HepG2 (cell line): ENCODE results near the gene DRC7. TPM values are rescaled to one million over a fixed set of nuclear protein-coding genes. Genes with fewer than 3 reads are reported as not detected.

ENCODE experiments used
- DBP ChIP-seq: sonication (generic); formaldehyde crosslinking; IDR thresholded peaks from 2 replicates; pipeline ENCODE4 v1.4.0; 2020; ENCODE audit warnings: missing genetic modification reagents; ENCODE audit errors: not compliant biosample characterization
- ELF1 ChIP-seq: sonication (generic); formaldehyde crosslinking; IDR thresholded peaks from 2 replicates; pipeline ENCODE4 v1.4.0; 2020; ENCODE audit warnings: missing genetic modification reagents
- FLYWCH1 ChIP-seq: sonication (generic); formaldehyde crosslinking; IDR thresholded peaks from 2 replicates; pipeline ENCODE4 v1.8.1; 2023; ENCODE audit warnings: mild to moderate bottlenecking, missing genetic modification reagents
- KDM2A ChIP-seq: sonication (generic); formaldehyde crosslinking; IDR thresholded peaks from 2 replicates; pipeline ENCODE4 v1.4.0; 2020; ENCODE audit warnings: low read depth, missing genetic modification reagents, borderline replicate concordance
- POLR2G ChIP-seq: fragments of 200-400 bp; formaldehyde crosslinking; IDR thresholded peaks from 2 replicates; pipeline ENCODE4 v1.6.1; 2018; ENCODE audit warnings: mild to moderate bottlenecking, low read depth, low read length, moderate library complexity
- RFXAP ChIP-seq: sonication (generic); formaldehyde crosslinking; IDR thresholded peaks from 2 replicates; pipeline ENCODE4 v1.4.0; 2020; ENCODE audit warnings: missing genetic modification reagents, borderline replicate concordance
- SIX1 ChIP-seq: sonication (generic); formaldehyde crosslinking; IDR thresholded peaks from 2 replicates; pipeline ENCODE4 v1.4.0; 2020; ENCODE audit warnings: missing genetic modification reagents, borderline replicate concordance
- SMAD1 ChIP-seq: sonication (generic); formaldehyde crosslinking; IDR thresholded peaks from 2 replicates; pipeline ENCODE4 v1.4.0; 2020; ENCODE audit warnings: missing genetic modification reagents, low read depth, mild to moderate bottlenecking, borderline replicate concordance
- TFDP2 ChIP-seq: sonication (generic); formaldehyde crosslinking; IDR thresholded peaks from 2 replicates; pipeline ENCODE4 v1.4.0; 2020; ENCODE audit warnings: missing genetic modification reagents
- TFE3 ChIP-seq: IDR thresholded peaks from 2 replicates; pipeline ENCODE4 v1.6.1; 2016
- ZBED4 ChIP-seq: sonication (generic); formaldehyde crosslinking; IDR thresholded peaks from 2 replicates; pipeline ENCODE4 v1.4.0; 2020; ENCODE audit warnings: missing genetic modification reagents, borderline replicate concordance
- ZBTB26 ChIP-seq: IDR thresholded peaks from 2 replicates; pipeline ENCODE4 v1.6.1; 2016; ENCODE audit warnings: missing compliant biosample characterization, missing genetic modification reagents, borderline replicate concordance
- ZFP62 ChIP-seq: sonication (generic); formaldehyde crosslinking; IDR thresholded peaks from 2 replicates; pipeline ENCODE4 v1.4.0; 2020; ENCODE audit warnings: missing genetic modification reagents
- ZKSCAN8 ChIP-seq: IDR thresholded peaks from 2 replicates; pipeline ENCODE4 v1.6.1; 2016; ENCODE audit warnings: borderline replicate concordance, missing genetic modification reagents, missing compliant biosample characterization
- ZNF431 ChIP-seq: sonication (generic); formaldehyde crosslinking; IDR thresholded peaks from 2 replicates; pipeline ENCODE4 v1.9.0; 2022; ENCODE audit warnings: missing genetic modification reagents, low read depth, mild to moderate bottlenecking, borderline replicate concordance
- ZNF800 ChIP-seq: sonication (generic); formaldehyde crosslinking; IDR thresholded peaks from 2 replicates; pipeline ENCODE4 v1.4.0; 2020; ENCODE audit warnings: missing genetic modification reagents
- ZSCAN29 ChIP-seq: sonication (generic); formaldehyde crosslinking; conservative IDR thresholded peaks from 2 replicates; pipeline ENCODE4 v1.4.0; 2020; ENCODE audit warnings: mild to moderate bottlenecking, missing genetic modification reagents
- polyA plus RNA-seq, 8 experiments: library from polyadenylated mRNA; depleted of rRNA in 3 of 8; stranded (reverse) in 7 of 8; unstranded in 1 of 8; fragments of >200 nt; fragmentation: Illumina TruSeq in 4 of 8; extraction: Trizol in 4 of 8; gene quantifications; 2 replicates each; pipeline versions ENCODE4 v1.2.1 to v1.2.3, GENCODE V29; 2011 to 2016; ENCODE audit warnings: low read depth in 4 of 8, missing spikeins in 1 of 8, mixed read lengths in 1 of 8; ENCODE audit not compliant: insufficient read depth in 1 of 8
- total RNA-seq, 5 experiments: library from RNA; depleted of rRNA; stranded (reverse); fragments of >200 nt; fragmentation: Illumina TruSeq; extraction: Trizol; gene quantifications; 2 replicates each; pipeline ENCODE4 v1.2.3, GENCODE V29; 2016; ENCODE audit warnings: low read depth in 1 of 5

The DRC7 gene
- total and polyA plus RNA-seq, 2 of the 13 experiments (the other 11 are each of a cell fraction or from before 2014, with no cell fraction given): 2.7 to 3.4 TPM

GRCh38 chr16:57660715-57661463, 33.7 kb upstream of the DRC7 start (continued):
- TF ChIP-seq FLYWCH1 (no peak), SIX1 (CRISPR knock-in tag) (0 out of 2 replicates have a peak, but pooled peaks have one; percentile 22), TFE3 (CRISPR knock-in tag) (peak; percentile 80), TFDP2 (CRISPR knock-in tag) (no peak), ZNF800 (CRISPR knock-in tag) (peak; percentile 52; the same call in 1 of the 2 replicates), KDM2A (CRISPR knock-in tag) (0 out of 2 replicates have a peak, but pooled peaks have one; percentile 11), ZFP62 (no peak), RFXAP (CRISPR knock-in tag) (no peak), ZKSCAN8 (CRISPR knock-in tag) (no peak), ZBED4 (CRISPR knock-in tag) (0 out of 2 replicates have a peak, but pooled peaks have one; percentile 63), DBP (no peak), POLR2G (peak; percentile 26; the same call in 1 of the 2 replicates), ZSCAN29 (CRISPR knock-in tag) (no peak), ELF1 (peak; percentile 85), ZBTB26 (CRISPR knock-in tag) (peak; percentile 19; the same call in 1 of the 2 replicates), SMAD1 (CRISPR knock-in tag) (no peak), ZNF431 (CRISPR knock-in tag) (0 out of 2 replicates have a peak, but pooled peaks have one; percentile 53)
